Measurements from ENCODE around the gene PCNX1. TPM values are rescaled to one million over a fixed set of nuclear protein-coding genes. Genes with fewer than 3 reads are reported as not detected.
"Not testable (repeated sequence)": the region's sequence is repeated elsewhere in the genome, so short reads cannot be mapped to it uniquely, and the experiment has no call there.

Gene PCNX1
- total RNA-seq, 1 experiment from 2014 or later, result 7.7 TPM

DNA sequence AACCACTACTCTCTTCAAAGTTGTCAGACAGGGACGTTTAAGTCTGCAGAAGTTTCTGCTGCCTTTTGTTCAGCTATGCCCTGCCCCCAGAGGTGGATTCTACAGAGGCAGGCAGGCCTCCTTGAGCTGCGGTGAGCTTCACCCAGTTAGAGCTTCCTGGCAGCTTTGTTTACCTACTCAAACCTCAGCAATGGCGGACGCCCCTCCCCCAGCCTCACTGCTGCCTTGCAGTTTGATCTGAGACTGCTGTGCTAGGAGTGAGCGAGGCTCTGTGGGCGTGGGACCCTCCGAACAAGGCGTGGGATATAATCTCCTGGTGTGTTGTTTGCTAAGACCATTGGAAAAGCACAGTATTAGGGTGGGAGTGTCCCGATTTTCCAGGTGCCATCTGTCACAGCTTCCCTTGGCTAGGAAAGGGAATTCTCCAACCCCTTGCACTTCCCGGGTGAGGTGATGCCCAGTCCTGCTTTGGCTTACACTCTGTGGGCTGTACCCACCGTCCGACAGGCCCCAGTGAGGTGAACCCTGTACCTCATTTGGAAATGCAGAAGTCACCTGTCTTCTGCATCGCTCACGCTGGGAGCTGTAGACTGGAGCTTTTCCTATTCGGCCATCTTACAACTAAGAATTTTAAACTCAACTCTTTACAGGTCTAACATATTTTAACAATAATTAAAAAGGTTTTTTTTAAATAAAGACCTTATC is 34.5 kb downstream of the PCNX1 start:
- in situ Hi-C loops (cut with HindIII; ENCODE audit: low pct_unique_long_range_greater_than_20kb, low sequenced_read_pairs); DNase-seq (ENCODE audit: low read depth): not testable (repeated sequence)

DNA sequence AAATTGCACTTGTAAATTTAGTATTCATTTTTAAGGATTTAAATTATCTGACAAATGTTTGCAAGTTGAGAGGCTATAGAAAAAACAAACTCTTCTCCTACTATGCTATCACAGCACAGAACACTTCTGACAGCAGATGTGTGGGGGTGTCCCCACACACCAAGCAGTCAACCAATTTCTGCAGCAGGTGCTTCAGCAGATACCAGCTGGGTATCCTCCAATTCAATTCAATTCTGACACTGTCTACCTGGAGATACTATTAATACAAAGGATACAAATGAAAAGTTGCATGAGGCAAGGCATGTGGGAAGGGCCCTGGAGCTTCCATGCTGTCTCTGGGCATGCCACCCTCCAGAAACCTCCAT is 35.1 kb downstream of the PCNX1 start:
- DNase-seq (ENCODE audit: low read depth), result no peak
- in situ Hi-C loops (cut with HindIII; ENCODE audit: low pct_unique_long_range_greater_than_20kb, low sequenced_read_pairs), result no loop called here

DNA sequence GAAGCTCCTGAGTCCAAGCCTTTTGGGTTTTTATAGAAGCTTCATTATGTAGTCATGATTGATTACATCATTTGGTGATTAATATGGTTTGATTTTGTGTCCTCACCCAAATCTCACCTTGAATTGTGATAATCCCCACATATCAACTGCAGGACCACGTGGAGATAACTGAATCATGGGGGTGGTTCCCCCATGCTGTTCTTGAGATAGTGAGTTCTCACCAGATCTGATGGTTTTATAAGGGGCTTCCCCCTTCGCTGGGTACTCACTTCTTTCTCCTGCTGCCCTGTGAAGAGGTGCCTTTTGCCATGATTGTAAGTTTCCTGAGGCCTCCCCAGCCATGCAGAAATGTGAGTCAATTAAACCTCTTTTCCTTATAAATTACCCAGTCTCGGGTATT is 35.5 kb downstream of the PCNX1 start:
- in situ Hi-C loops (cut with HindIII; ENCODE audit: low pct_unique_long_range_greater_than_20kb, low sequenced_read_pairs); DNase-seq (ENCODE audit: low read depth): not testable (repeated sequence)

DNA sequence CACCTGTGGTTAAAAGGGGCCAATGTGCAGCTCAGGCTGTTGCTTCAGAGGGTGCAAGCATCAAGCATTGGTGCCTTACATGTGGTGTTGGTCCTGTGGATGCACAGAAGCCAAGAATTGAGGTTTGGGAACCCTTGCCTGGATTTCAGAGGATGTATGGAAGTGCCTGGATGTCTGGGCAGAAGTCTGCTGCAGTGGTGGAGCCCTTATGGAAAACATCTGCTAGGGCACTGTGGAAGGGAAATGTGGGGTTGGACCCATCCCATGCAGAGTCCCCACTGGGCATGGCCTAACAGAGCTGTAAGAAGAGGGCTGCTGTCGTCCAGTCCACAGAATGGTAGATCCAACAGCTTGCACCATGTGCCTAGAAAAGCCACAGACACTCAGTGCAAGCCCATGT is 36.6 kb downstream of the PCNX1 start:
- in situ Hi-C loops (cut with HindIII; ENCODE audit: low pct_unique_long_range_greater_than_20kb, low sequenced_read_pairs), result no loop called here
- DNase-seq (ENCODE audit: low read depth), result no peak

DNA sequence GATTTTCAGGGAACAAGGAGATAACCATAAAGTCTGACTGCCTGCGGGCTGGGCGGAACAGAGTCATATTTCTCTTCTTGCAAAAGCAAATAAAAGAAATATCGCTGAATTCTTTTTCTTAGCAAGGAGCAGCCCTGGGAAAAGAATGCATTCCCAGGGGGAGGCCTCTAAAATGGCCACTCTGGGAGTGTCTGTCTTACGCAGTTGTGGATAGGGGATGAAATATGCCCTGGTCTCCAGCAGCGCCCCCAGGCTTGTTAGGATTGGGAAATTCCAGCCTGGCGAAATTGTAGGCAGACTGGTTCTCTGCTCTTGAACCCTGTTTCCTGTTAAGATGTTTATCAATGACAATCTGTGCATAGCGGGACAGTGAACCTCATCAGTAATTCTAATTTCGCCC is 40.5 kb downstream of the PCNX1 start:
- no peak for DNase-seq (ENCODE audit: low read depth)
- in situ Hi-C loops (cut with HindIII; ENCODE audit: low pct_unique_long_range_greater_than_20kb, low sequenced_read_pairs), result no loop called here

DNA sequence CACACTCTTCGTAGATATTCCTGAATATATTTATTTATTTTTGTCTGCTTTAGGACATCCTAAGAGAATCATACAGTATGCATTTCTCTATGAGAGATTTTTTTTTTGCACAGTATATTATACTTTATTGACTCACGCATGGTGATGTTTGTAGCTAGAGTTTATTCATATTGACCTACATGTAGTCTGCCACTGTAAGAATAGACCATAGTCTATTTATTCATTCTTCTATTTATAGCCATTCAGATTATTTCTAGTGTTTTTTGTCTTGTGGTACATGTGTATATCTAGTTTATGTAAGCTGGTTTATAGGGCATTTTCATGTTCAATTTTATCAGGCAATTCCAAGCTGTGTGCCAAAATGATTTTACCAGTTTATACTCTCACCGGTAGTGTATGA is 45.2 kb downstream of the PCNX1 start:
- DNase-seq (ENCODE audit: low read depth), result no peak
- in situ Hi-C loops (cut with HindIII; ENCODE audit: low pct_unique_long_range_greater_than_20kb, low sequenced_read_pairs), result no loop called here

DNA sequence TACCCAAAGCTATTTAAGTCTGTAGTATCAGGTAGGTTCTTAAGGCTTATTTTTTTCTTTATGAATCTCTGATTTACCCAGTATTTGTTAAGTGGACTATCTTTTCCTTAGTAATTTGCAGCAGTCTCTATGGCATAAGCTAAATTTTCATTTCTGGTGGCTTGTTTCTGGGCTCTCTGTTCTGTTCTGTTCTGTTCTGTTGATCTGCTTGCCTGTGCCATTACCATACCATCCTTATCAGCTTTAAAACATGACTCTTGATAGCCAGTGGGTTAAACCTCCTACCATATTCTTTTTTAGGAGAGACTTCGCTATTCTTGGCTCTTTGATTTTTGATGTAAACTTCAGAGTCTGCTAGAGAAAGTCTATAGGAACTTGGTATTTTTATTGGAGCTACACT is 46.8 kb downstream of the PCNX1 start:
- in situ Hi-C loops (cut with HindIII; ENCODE audit: low pct_unique_long_range_greater_than_20kb, low sequenced_read_pairs), result no loop called here
- DNase-seq (ENCODE audit: low read depth), result no peak

DNA sequence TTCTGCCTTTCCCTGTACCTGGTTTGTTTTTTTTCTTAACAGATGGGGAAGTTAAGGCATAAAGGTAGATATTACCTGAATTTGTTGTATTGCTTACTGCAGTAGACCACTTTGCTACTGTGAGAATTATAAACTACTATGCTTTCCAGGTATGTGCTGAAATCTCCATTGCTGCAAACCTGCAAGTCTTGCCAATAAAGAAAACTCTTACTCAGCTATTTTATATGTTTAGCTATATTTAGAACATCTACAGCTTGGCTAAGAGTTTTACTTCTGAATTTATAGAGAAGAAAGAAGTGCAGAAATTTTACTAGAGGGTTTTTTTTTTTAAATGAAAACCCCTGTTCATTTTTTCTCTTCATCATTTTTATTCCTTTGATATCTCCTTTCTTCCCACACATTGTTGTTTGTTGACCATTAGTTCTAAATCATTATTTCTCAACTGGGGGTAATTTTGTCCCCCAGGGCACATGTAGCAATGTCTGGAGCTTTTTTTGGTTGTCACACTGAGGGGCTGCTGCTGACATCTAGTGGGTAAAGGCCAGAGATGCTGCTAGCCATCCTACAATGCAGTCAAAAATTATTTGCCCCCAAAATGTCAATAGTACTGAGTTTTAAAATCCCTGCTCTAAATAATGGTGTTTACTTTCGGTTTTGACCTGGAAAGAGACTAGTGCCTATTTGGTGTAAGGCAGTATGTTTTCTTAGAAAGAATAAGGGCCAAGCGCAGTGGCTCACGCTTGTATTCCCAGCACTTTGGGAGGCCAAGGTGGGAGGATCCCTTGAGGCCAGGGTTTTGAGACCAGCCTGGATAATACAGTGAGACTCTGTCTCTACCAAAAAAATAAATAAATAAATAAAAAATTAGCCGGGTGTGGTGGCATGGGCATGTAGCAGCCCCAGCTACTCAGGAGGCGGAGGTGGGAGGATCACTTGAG is 48.6 kb downstream of the PCNX1 start:
- no peak for DNase-seq (ENCODE audit: low read depth)
- in situ Hi-C loops (cut with HindIII; ENCODE audit: low pct_unique_long_range_greater_than_20kb, low sequenced_read_pairs), result no loop called here

DNA sequence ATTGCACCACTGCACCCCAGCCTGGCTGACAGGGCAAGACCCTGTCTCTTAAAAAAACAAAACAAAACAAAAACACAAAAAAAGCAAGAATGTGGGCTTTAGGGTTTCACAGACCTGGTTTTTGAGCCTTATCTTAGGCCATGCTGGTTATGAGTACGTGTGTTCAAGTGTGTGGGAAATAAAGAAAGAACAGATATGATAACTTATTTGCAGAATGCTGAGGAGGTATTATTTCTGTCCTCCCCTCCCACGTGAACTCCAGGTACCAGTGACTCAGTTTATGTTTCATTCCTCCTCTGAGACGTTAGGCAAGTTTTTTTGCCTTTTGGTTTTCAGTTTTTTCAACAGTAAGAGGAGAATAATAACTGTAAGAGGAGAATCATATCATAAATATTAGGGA is 49.3 kb downstream of the PCNX1 start:
- DNase-seq (ENCODE audit: low read depth), result no peak
- in situ Hi-C loops (cut with HindIII; ENCODE audit: low pct_unique_long_range_greater_than_20kb, low sequenced_read_pairs), result no loop called here

DNA sequence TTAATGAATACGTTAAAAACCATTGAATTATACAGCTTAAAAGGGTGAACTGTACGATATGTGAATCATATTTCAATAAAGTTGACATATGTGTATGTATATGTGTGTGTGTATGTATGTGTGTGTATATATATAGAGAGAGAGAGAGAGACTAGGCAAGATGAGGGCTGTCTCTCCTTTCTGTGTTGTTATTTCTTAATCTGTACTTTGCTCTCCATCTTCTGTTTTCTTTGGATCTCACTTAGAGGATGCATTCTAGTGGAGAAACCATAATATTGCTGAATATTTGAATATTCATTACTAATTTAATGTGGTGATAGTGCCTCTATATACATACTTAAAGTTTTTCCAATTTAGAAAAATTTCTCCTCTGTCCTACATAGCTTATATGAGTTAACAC is 50.5 kb downstream of the PCNX1 start:
- in situ Hi-C loops (cut with HindIII; ENCODE audit: low pct_unique_long_range_greater_than_20kb, low sequenced_read_pairs), result no loop called here
- DNase-seq (ENCODE audit: low read depth), result no peak

DNA sequence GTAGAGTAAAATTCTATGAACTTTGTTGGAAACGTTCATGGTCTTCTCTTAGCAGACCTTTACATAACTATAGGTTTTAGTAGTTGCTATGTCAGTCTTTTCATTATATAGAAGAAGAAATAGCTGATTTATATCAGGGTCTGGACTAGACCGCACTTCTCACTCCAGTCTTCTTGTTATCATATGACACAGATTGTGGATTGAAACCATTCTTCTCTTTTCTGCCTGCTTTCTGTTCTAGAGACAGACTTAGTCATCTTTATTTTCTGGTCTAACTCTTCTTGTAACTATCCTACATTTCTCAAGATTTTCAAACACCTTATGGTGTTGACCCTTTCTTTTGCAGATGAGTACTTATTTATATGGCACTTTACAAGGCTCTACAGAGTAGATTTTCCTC is 55.7 kb downstream of the PCNX1 start:
- DNase-seq (ENCODE audit: low read depth), result no peak
- in situ Hi-C loops (cut with HindIII; ENCODE audit: low pct_unique_long_range_greater_than_20kb, low sequenced_read_pairs), result no loop called here

DNA sequence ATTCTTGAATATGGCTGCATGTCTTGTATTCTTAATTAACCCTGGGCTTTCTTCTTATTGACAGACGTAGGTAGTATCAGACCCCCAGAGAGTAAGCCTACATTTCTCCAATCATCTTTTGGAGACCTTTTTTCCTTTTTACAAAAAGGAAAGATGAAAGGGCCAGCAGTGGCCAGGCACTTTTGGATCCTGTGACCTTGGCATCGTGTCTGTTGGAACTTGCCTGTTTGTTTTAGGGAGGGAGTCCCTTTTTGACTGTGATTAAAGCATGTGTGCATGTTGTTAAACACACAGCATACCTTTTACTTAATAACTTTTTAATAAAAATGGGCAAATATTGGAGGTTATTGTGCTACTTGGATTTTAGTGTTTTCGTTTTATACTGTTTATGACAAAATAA is 57.2 kb downstream of the PCNX1 start:
- in situ Hi-C loops (cut with HindIII; ENCODE audit: low pct_unique_long_range_greater_than_20kb, low sequenced_read_pairs), result no loop called here
- no peak for DNase-seq (ENCODE audit: low read depth)

DNA sequence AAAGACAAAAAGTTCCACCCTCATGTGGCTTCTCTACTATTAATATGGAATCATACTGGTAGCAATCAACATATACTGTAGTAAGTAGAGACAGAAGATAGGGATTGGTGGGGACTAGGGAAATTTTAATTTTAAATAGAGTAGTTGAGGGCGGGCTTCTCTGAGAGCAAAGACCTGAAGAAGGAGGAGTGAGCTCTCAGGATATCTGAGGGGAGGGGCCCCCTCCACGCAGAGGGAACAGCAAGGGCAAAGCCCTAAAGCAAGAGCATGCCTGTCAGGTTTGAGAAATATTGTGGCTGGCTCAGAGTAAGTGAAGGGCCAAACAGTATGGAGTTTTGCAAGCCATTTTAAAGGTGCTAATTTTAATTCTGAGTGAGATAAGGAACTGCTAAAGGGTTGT is 64.3 kb downstream of the PCNX1 start:
- in situ Hi-C loops (cut with HindIII; ENCODE audit: low pct_unique_long_range_greater_than_20kb, low sequenced_read_pairs), result no loop called here
- DNase-seq (ENCODE audit: low read depth), result no peak

DNA sequence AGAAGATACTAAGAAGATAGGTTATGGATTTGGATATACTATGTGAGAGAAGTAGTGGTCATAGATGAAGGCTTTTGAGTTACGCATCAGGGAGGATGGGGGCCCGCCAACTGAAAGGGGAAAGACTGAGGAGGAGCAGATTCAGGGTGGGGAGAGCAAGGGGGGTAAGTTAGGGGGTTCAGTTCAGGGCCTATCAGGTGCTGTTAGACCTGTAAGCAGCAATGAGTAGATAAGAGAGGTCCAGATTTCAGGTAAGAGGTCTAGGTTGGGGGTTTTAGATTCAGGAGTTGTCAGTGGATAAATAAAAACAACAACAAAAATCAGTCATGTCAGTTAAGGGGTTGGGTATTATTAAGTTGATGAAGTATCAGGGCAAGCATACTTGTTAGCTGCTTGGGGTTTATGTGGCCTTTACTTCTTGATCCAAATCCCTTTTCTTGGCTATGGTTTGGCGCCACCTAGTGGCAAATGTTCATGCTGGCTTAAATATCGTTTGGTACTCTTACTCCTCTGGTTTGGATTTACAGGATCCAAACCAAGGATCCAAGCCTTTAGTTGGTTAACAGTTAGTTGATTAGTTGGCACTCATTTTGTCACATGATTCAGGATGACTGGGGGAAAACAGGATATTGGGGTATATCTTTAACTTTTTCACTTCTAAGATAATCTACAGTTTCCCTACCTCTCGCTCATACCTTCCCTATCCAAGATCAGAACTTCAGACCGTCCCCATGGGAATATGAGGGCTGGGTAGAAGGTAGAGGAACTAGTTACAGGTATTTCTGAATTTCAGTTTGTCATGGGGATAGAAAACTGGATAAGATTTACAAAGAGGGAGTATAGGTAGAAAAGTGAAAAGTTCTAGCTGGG is 65.1 kb downstream of the PCNX1 start:
- in situ Hi-C loops (cut with HindIII; ENCODE audit: low pct_unique_long_range_greater_than_20kb, low sequenced_read_pairs), result no loop called here
- DNase-seq (ENCODE audit: low read depth), result peak; percentile 56

DNA sequence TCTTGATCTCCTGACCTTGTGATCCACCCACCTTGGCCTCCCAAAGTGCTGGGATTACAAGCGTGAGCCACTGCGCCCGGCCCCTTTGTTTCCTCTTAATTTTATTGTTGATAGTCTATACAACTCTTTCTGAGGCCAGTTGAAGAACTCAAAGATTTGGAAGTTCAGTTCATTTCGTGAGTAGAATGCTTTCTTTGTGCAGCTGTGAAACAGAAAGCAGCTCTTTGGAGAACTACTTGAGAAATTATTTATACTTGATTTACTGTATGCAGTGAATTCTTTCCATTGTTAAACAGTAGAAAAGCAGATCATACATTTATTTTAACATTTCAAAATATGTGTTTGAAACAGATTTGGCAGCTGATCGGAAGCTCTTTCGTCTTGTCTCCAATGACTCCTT is 69.3 kb downstream of the PCNX1 start:
- in situ Hi-C loops (cut with HindIII; ENCODE audit: low pct_unique_long_range_greater_than_20kb, low sequenced_read_pairs), result no loop called here
- no peak for DNase-seq (ENCODE audit: low read depth)

DNA sequence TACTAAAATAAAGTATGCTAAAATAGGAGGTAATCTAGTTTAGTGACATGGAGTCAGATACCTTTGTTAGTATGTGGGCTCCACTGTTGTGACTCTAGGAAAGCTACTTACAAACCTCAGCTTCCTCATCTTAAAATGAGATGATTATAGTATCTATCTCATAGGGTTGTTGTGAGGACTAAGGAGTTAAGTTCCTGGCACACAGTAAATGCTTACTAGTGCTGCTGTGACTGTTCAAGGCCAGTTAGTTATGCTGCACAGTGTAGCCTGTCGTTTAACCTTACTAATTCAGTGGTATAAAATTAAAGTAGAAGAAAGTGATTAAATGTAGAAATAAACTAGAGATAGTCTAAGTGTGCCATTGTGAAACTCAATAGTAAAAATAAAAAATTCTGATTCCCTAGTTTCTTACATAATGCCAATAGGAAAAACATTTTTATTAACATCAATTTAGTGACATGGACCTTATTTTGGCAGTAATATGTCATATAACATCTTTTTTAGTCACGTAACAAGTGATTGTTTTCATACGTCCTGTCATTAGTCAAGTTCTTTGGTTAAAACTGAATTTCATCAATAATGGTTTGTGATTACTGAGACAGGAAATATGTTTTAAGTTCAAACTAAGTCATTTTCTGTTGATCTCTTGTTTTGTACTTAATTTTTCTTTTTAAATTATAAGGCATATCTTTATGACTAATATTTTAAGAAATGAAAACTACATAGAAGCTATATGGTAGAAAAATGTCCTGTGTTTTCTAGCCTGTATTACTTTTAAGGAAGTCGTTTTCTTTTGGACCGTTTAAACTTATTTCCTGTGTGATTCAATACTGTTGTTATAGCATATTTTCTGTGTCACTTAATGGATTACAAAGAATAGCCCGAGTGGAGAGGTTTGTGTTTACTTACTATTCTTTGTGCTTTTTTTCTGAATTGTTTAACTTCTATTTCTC is 74.0 kb downstream of the PCNX1 start:
- no peak for DNase-seq (ENCODE audit: low read depth)
- in situ Hi-C loops (cut with HindIII; ENCODE audit: low pct_unique_long_range_greater_than_20kb, low sequenced_read_pairs), result no loop called here

DNA sequence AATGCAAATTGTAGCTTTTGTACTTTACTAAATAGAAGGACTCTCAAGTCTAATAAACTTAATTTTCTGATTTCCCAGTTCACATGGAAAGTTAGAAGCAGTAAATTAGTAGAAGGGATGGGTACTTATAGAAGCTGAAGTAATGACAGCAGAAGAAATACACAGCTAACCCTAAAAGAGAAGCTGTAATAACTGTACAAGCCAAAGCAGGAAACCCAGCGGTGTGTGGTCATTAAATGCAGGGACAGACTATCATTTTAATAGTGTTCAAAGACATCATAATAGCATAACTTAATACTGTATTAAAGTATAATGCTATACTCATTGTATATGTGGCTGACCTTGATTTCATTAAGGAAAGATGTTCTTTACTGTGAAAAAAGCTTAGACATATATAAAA is 74.9 kb downstream of the PCNX1 start:
- in situ Hi-C loops (cut with HindIII; ENCODE audit: low pct_unique_long_range_greater_than_20kb, low sequenced_read_pairs), result no loop called here
- DNase-seq (ENCODE audit: low read depth), result no peak

DNA sequence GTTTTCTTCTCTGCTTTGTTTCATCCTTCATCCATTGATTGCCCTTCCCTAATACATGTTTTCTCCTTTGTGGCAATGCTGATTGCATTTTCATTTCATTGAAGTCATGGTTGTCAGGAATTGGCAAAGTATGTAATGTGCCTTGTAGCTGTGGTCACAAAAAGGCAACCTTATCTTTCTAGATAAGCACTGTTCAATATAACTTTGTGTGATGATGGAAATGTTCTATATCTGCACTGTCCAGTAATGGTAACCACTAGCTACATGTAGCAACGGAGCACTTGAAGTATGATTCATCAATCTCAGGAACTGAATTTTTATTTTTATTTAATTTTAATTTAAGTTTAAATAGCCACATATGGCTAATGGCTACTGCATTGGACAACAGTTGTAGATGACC is 79.8 kb downstream of the PCNX1 start:
- in situ Hi-C loops (cut with HindIII; ENCODE audit: low pct_unique_long_range_greater_than_20kb, low sequenced_read_pairs), result no loop called here
- DNase-seq (ENCODE audit: low read depth), result no peak
